Parathyroid adenoma (tissue), 2 donors: ENCODE results near the gene NFIB.

Experiments used
- H2AFZ ChIP-seq: fragments of 300-600 bp; sonication (generic); one replicate; pipeline ENCODE4 v1.7.0; 2017; ENCODE audit warnings: antibody characterized with exemption, mild to moderate bottlenecking
- H3K27ac ChIP-seq: fragments of 300-600 bp; sonication (generic); one replicate; pipeline ENCODE4 v1.7.0; 2017
- H3K27me3 ChIP-seq: fragments of 300-600 bp; sonication (generic); one replicate; pipeline ENCODE4 v1.7.0; 2017; ENCODE audit warnings: low read length; ENCODE audit not compliant: control insufficient read depth, insufficient read depth
- H3K36me3 ChIP-seq: fragments of 300-600 bp; sonication (generic); one replicate; pipeline ENCODE4 v1.7.0; 2017; ENCODE audit warnings: low read length; ENCODE audit not compliant: control insufficient read depth, insufficient read depth
- H3K4me1 ChIP-seq: fragments of 300-600 bp; sonication (generic); one replicate; pipeline ENCODE4 v1.7.0; 2017; ENCODE audit warnings: control low read depth
- H3K4me2 ChIP-seq: fragments of 300-600 bp; sonication (generic); one replicate; pipeline ENCODE4 v1.7.0; 2017; ENCODE audit warnings: low read length
- H3K4me3 ChIP-seq: fragments of 300-600 bp; sonication (generic); one replicate; pipeline ENCODE4 v1.7.0; 2017; ENCODE audit warnings: low read depth, low read length
- H3K79me2 ChIP-seq: fragments of 300-600 bp; sonication (generic); one replicate; pipeline ENCODE4 v1.7.0; 2017; ENCODE audit warnings: control low read depth
- H3K9ac ChIP-seq: fragments of 300-600 bp; sonication (generic); one replicate; pipeline ENCODE4 v1.7.0; 2017; ENCODE audit warnings: mild to moderate bottlenecking
- H3K9me3 ChIP-seq: fragments of 300-600 bp; sonication (generic); one replicate; pipeline ENCODE4 v1.7.0; 2017; ENCODE audit warnings: low read length; ENCODE audit not compliant: control insufficient read depth
- TF ChIP-seq, protein P1 (sequence below): fragments of 300-600 bp; sonication (generic); IDR thresholded peaks from one replicate; pipeline ENCODE4 v1.7.0; 2017; ENCODE audit warnings: antibody characterized with exemption, mild to moderate bottlenecking
- donor health status: primary hyperparathyroidism.

Gene NFIB

DNA sequence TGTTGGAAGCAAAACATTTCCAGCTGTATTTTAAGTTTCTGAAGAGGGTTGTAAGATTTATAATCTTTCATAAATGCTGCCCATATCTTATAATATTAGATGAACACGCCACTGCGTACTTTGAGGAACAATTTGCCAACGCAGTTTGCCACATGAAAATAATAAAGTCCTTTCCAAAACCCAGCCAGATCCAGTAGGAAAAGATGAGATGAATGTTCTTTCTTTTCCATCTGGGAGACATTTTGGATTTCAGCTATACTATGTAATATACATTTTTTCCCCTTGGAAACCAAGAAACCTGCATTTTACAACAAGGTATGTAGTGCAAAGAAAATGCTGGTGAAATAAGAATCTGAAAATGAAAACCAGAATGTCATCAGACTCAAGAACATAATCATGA, 125.4 kb downstream of the NFIB start:
- Histone ChIP-seq H2AFZ (no peak overlapping the region), H3K4me2 (no peak overlapping the region), H3K9ac (no peak overlapping the region), H3K4me3 (no peak overlapping the region), H3K36me3 (no peaks in the 10 kb centered on the region), H3K4me1 (no peaks in the 10 kb centered on the region), H3K79me2 (no peaks in the 10 kb centered on the region), H3K27ac (no peak overlapping the region), H3K27me3 (no peaks in the 10 kb centered on the region), H3K9me3 (no peaks in the 10 kb centered on the region)
- TF ChIP-seq, protein P1, sequence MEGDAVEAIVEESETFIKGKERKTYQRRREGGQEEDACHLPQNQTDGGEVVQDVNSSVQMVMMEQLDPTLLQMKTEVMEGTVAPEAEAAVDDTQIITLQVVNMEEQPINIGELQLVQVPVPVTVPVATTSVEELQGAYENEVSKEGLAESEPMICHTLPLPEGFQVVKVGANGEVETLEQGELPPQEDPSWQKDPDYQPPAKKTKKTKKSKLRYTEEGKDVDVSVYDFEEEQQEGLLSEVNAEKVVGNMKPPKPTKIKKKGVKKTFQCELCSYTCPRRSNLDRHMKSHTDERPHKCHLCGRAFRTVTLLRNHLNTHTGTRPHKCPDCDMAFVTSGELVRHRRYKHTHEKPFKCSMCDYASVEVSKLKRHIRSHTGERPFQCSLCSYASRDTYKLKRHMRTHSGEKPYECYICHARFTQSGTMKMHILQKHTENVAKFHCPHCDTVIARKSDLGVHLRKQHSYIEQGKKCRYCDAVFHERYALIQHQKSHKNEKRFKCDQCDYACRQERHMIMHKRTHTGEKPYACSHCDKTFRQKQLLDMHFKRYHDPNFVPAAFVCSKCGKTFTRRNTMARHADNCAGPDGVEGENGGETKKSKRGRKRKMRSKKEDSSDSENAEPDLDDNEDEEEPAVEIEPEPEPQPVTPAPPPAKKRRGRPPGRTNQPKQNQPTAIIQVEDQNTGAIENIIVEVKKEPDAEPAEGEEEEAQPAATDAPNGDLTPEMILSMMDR: no peak

DNA sequence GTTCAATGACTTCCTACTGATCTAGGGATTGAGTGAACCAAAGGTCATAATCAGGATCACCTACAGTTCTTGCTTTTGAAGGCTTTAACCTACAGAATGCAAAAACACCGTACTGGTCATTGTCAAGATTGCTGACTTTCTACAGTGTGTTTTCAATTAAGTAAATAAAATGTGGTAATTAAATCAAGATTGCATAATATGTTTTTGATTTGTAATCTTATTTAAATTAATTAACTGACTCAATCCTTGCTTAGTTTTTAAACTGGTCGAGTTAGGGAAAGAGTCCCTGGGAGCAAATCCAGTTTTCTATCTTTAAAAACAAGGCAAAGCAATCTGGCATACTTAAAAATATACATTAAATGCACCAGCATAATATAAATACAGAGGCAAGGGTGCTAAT, 125.9 kb downstream of the NFIB start:
- Histone ChIP-seq H2AFZ (no peak overlapping the region), H3K79me2 (no peaks in the 10 kb centered on the region), H3K4me2 (no peak overlapping the region), H3K4me1 (no peaks in the 10 kb centered on the region), H3K36me3 (no peaks in the 10 kb centered on the region), H3K9ac (no peak overlapping the region), H3K9me3 (no peaks in the 10 kb centered on the region), H3K27ac (no peak overlapping the region), H3K27me3 (no peaks in the 10 kb centered on the region), H3K4me3 (no peak overlapping the region)
- TF ChIP-seq, protein P1: no peak

DNA sequence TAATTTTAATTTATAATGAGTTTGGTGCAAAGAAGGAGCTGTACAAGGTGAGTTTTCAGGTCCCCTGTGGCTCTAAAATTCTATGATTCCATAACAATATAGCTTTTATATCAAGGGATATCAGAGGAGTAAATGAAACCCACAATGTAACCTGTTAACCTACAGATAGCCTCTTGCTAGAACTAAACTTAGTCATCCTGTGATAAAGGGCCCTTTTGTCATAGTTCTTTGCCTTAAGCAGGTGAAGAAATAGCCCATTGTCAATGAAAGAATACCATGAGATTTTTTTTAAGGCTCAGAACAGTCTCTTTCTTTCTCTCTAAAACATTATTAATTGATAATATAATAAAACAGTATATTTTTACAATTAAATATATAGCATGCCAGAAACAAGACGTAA, 127.8 kb downstream of the NFIB start:
- Histone ChIP-seq H3K79me2 (no peaks in the 10 kb centered on the region), H3K9ac (no peak overlapping the region), H3K4me1 (no peaks in the 10 kb centered on the region), H2AFZ (no peak overlapping the region), H3K9me3 (no peaks in the 10 kb centered on the region), H3K27me3 (no peaks in the 10 kb centered on the region), H3K4me2 (no peak overlapping the region), H3K27ac (no peak overlapping the region), H3K4me3 (no peak overlapping the region), H3K36me3 (no peaks in the 10 kb centered on the region)
- TF ChIP-seq, protein P1: no peak

DNA sequence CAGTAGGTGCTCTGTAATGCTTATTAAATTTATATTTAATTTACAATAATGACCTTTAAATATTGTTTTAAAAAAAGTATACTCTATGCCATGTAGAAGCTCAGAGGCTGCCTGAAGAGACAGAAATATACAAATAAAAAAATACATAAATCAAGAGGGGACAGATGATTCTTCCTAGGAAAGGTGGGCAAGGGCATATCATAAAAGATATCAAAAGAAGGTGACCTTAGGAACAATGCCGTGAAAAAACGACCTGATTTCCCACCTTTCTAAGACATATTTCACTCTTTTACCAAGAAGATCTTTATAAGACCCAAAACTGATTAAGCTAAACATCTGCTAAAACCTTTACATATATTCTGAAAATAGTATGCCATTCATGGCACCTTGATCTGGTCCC, 128.9 kb downstream of the NFIB start:
- Histone ChIP-seq H3K9ac (no peak overlapping the region), H3K36me3 (no peaks in the 10 kb centered on the region), H3K27ac (no peak overlapping the region), H2AFZ (no peak overlapping the region), H3K4me1 (no peaks in the 10 kb centered on the region), H3K4me2 (no peak overlapping the region), H3K79me2 (no peaks in the 10 kb centered on the region), H3K4me3 (no peak overlapping the region), H3K9me3 (no peaks in the 10 kb centered on the region), H3K27me3 (no peaks in the 10 kb centered on the region)
- TF ChIP-seq, protein P1: no peak

DNA sequence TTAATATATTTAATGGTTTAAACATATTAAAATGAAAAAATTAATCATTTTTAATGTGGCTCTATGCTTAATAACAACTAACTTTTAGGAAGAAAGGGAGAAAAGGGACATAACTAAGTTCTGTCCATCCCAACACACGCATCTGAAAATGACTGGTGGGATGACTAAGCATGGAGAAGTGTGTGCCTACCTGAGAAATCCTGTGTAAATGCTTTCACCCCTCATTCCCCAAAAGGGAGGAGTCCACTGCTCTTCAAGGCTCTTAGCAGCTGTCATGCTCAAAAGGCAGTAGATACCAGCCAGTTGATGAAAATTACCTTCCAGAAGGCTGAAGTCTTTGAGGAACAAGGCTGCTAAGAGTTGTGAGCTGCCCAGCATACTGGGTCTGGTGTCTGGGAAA, 130.9 kb downstream of the NFIB start:
- Histone ChIP-seq H3K36me3 (no peaks in the 10 kb centered on the region), H2AFZ (no peak overlapping the region), H3K4me3 (no peak overlapping the region), H3K9ac (no peak overlapping the region), H3K4me2 (no peak overlapping the region), H3K4me1 (no peaks in the 10 kb centered on the region), H3K27me3 (no peaks in the 10 kb centered on the region), H3K79me2 (no peaks in the 10 kb centered on the region), H3K27ac (no peak overlapping the region), H3K9me3 (no peaks in the 10 kb centered on the region)
- TF ChIP-seq, protein P1: no peak
